CD14-positive monocyte (primary cell): Measurements from ENCODE around the gene ELMOD1. TPM values are rescaled to one million over a fixed set of nuclear protein-coding genes. Genes with fewer than 3 reads are reported as not detected.

Source experiments
- DNase-seq, 3 donors: peaks; one replicate each; pipeline ENCODE4 v3.0.0-alpha.2; 2011 to 2022
- H2AFZ ChIP-seq: 2 replicates; pipeline ENCODE4 v1.6.0; 2012; ENCODE audit warnings: mild to moderate bottlenecking, low read depth, low read length, inconsistent platforms; ENCODE audit not compliant: insufficient read depth, poor library complexity, severe bottlenecking
- H3K27ac ChIP-seq, 2 donors: 1 replicate in 1 of 2; 2 replicates in 1 of 2; pipeline ENCODE4 v1.5.1; 2012 to 2013; ENCODE audit warnings: low read length in 2 of 2, control low read depth in 1 of 2, inconsistent platforms in 1 of 2, low read depth in 1 of 2, mild to moderate bottlenecking in 1 of 2
- H3K27me3 ChIP-seq, 2 donors: one replicate each; pipeline versions ENCODE4 v1.6.0 to v1.6.1; 2011 to 2013; ENCODE audit warnings: low read length in 2 of 2; ENCODE audit not compliant: control insufficient read depth in 2 of 2, insufficient read depth in 2 of 2
- H3K36me3 ChIP-seq, 2 donors: replicated peaks in 1 of 2; 1 replicate in 1 of 2; 2 replicates in 1 of 2; pipeline versions ENCODE4 v1.5.1 to v1.6.1; 2012 to 2013; ENCODE audit warnings: low read length in 2 of 2, control low read depth in 1 of 2, inconsistent platforms in 1 of 2, mild to moderate bottlenecking in 1 of 2; ENCODE audit not compliant: insufficient read depth in 2 of 2, control insufficient read depth in 1 of 2
- H3K4me1 ChIP-seq, 2 donors: 1 replicate in 1 of 2; 2 replicates in 1 of 2; pipeline versions ENCODE4 v1.5.1 to v1.6.1; 2012 to 2013; ENCODE audit warnings: low read length in 2 of 2, control low read depth in 1 of 2, inconsistent platforms in 1 of 2, mild to moderate bottlenecking in 1 of 2, moderate library complexity in 1 of 2; ENCODE audit not compliant: insufficient read depth in 2 of 2, control insufficient read depth in 1 of 2
- H3K4me2 ChIP-seq: replicated peaks from 2 replicates; pipeline ENCODE3; 2012; ENCODE audit warnings: low read length, moderate library complexity, mild to moderate bottlenecking; ENCODE audit not compliant: poor library complexity, severe bottlenecking; ENCODE audit errors: extremely low read depth
- H3K4me3 ChIP-seq, 3 experiments: fragments of 200-600 bp in 1 of 3; sonication (generic) in 1 of 3; replicated peaks in 1 of 3; 1 replicate in 2 of 3; 2 replicates in 1 of 3; pipeline ENCODE4 v1.5.1; 2011 to 2013; ENCODE audit warnings: low read length in 3 of 3, mild to moderate bottlenecking in 3 of 3, control low read depth in 2 of 3, low read depth in 2 of 3, inconsistent platforms in 1 of 3, moderate library complexity in 1 of 3
- H3K79me2 ChIP-seq: 2 replicates; pipeline ENCODE4 v1.6.0; 2012; ENCODE audit warnings: mild to moderate bottlenecking, control low read depth, inconsistent platforms, low read length, moderate library complexity; ENCODE audit not compliant: insufficient read depth
- H3K9ac ChIP-seq: 2 replicates; pipeline ENCODE4 v1.6.0; 2017; ENCODE audit warnings: low read length, mild to moderate bottlenecking; ENCODE audit not compliant: insufficient read depth, poor library complexity, severe bottlenecking
- H3K9me3 ChIP-seq, 2 donors: replicated peaks in 1 of 2; 1 replicate in 1 of 2; 2 replicates in 1 of 2; pipeline versions ENCODE4 v1.5.1 to v1.6.1; 2012 to 2013; ENCODE audit warnings: low read length in 2 of 2, control low read depth in 1 of 2; ENCODE audit not compliant: control insufficient read depth in 1 of 2, insufficient read depth in 1 of 2
- H4K20me1 ChIP-seq: 2 replicates; pipeline ENCODE4 v1.6.0; 2012; ENCODE audit warnings: mild to moderate bottlenecking, low read length, control low read depth, moderate library complexity; ENCODE audit not compliant: insufficient read depth
- H3K27ac Mint-ChIP-seq, 7 donors: one replicate each; pipeline ENCODE4 v1.8.0; 2020; ENCODE audit warnings: mild to moderate bottlenecking in 7 of 7, mixed read lengths in 7 of 7, moderate library complexity in 6 of 7, inconsistent platforms in 2 of 7
- H3K27me3 Mint-ChIP-seq, 3 donors: one replicate each; pipeline ENCODE4 v1.8.0; 2021 to 2022; ENCODE audit warnings: low read depth in 3 of 3, mild to moderate bottlenecking in 3 of 3, mixed read lengths in 3 of 3, moderate library complexity in 3 of 3, inconsistent platforms in 1 of 3
- H3K36me3 Mint-ChIP-seq, 2 donors: one replicate each; pipeline ENCODE4 v1.8.0; 2020; ENCODE audit warnings: mixed read lengths in 2 of 2, inconsistent platforms in 1 of 2, mild to moderate bottlenecking in 1 of 2
- H3K4me1 Mint-ChIP-seq: one replicate; pipeline ENCODE4 v1.8.0; 2020; ENCODE audit warnings: mild to moderate bottlenecking, mixed read lengths
- H3K4me3 Mint-ChIP-seq, 2 donors: one replicate each; pipeline ENCODE4 v1.8.0; 2020; ENCODE audit warnings: mild to moderate bottlenecking in 2 of 2, mixed read lengths in 2 of 2, moderate library complexity in 1 of 2
- H3K9me3 Mint-ChIP-seq, 7 donors: one replicate each; pipeline ENCODE4 v1.8.0; 2020 to 2022; ENCODE audit warnings: mixed read lengths in 7 of 7, mild to moderate bottlenecking in 6 of 7, moderate library complexity in 6 of 7, inconsistent platforms in 2 of 7
- CTCF ChIP-seq: fragments of 200-600 bp; IDR thresholded peaks from one replicate; pipeline ENCODE4 v1.8.0; 2022; ENCODE audit warnings: antibody characterized with exemption, mild to moderate bottlenecking
- WGBS: methylation state at CpG from one replicate; pipeline ENCODE4 v1.1.5; 2013; ENCODE audit warnings: missing lambda C conversion rate; ENCODE audit not compliant: insufficient coverage; 5-methylcytosine and 5-hydroxymethylcytosine counted together
- intact Hi-C, 2 donors: fragments of 100-400 bp; cut with micrococcal nuclease; formaldehyde crosslinking; loops; one replicate each; pipeline versions ENCODE4 v1.15.0 to v1.15.1; 2023
- polyA plus RNA-seq, 3 donors: library from polyadenylated mRNA; depleted of rRNA in 1 of 3; unstranded in 2 of 3; stranded (reverse) in 1 of 3; fragments of 300-500 nt in 2 of 3; fragments of >200 nt in 1 of 3; fragmentation: Illumina TruSeq in 2 of 3; gene quantifications; 1 replicate in 2 of 3; 2 replicates in 1 of 3; pipeline ENCODE4 v1.2.3, GENCODE V29; 2012 to 2021

ELMOD1 gene
- polyA plus RNA-seq, 3 donors, result not detected

GRCh38 chr11:107549954-107550285 lies 41.0 kb upstream of the ELMOD1 start:
- WGBS, result no CpG with 5 or more reads among the region's 2 CpGs
- no peak overlapping the region for H3K27ac ChIP-seq
- H3K4me2 ChIP-seq, result no peak overlapping the region
- no peak overlapping the region for H2AFZ ChIP-seq
- intact Hi-C loops, result loop anchor here in 1 of 2 donors (5.0 to 10.0 kb wide), 2 partner anchors 142 to 345 kb away; no protein-coding TSS in a partner anchor
- DNase-seq, result no peak
- H4K20me1 ChIP-seq, result no peaks in the 10 kb centered on the region
- Mint-ChIP-seq H3K9me3 (no peaks in the 10 kb centered on the region), H3K4me1 (no peaks in the 10 kb centered on the region), H3K27me3 (no peaks in the 10 kb centered on the region), H3K4me3 (no peak overlapping the region), H3K27ac (no peak overlapping the region), H3K36me3 (peaks cover 47 to 58% of the 10 kb centered on the region in 2 donors)
- H3K9me3 ChIP-seq, result no peaks in the 10 kb centered on the region
- H3K36me3 ChIP-seq, result peaks cover 30 to 58% of the 10 kb centered on the region in 2 donors
- no peaks in the 10 kb centered on the region for H3K4me1 ChIP-seq
- H3K9ac ChIP-seq, result no peak overlapping the region
- H3K4me3 ChIP-seq, result no peak overlapping the region
- no peaks in the 10 kb centered on the region for H3K27me3 ChIP-seq
- H3K79me2 ChIP-seq, result no peaks in the 10 kb centered on the region
- no peak for TF ChIP-seq CTCF

GRCh38 chr11:107550304-107550703 lies 40.6 kb upstream of the ELMOD1 start:
- Histone ChIP-seq H4K20me1 (no peaks in the 10 kb centered on the region), H3K4me3 (no peak overlapping the region), H3K36me3 (peaks cover 34 to 62% of the 10 kb centered on the region in 2 donors), H3K4me2 (no peak overlapping the region), H3K27me3 (no peaks in the 10 kb centered on the region), H3K9ac (no peak overlapping the region), H3K9me3 (no peaks in the 10 kb centered on the region), H2AFZ (no peak overlapping the region), H3K27ac (no peak overlapping the region), H3K79me2 (no peaks in the 10 kb centered on the region), H3K4me1 (no peaks in the 10 kb centered on the region)
- H3K27ac Mint-ChIP-seq, result no peak overlapping the region
- peaks cover 47 to 59% of the 10 kb centered on the region in 2 donors for H3K36me3 Mint-ChIP-seq
- intact Hi-C loops, result no loop called here
- no peaks in the 10 kb centered on the region for H3K9me3 Mint-ChIP-seq
- no peak for DNase-seq
- no peaks in the 10 kb centered on the region for H3K27me3 Mint-ChIP-seq
- no peak overlapping the region for H3K4me3 Mint-ChIP-seq
- 100% methylated on average over 1 of the region's 4 CpGs for WGBS
- H3K4me1 Mint-ChIP-seq, result no peaks in the 10 kb centered on the region
- TF ChIP-seq CTCF, result no peak
